ENCODE results near the gene TSHZ3. TPM values are rescaled to one million over a fixed set of nuclear protein-coding genes. Genes with fewer than 3 reads are reported as not detected.

TSHZ3 gene
- polyA plus RNA-seq, 1 donor from 2014 or later: 2.4 TPM

DNA sequence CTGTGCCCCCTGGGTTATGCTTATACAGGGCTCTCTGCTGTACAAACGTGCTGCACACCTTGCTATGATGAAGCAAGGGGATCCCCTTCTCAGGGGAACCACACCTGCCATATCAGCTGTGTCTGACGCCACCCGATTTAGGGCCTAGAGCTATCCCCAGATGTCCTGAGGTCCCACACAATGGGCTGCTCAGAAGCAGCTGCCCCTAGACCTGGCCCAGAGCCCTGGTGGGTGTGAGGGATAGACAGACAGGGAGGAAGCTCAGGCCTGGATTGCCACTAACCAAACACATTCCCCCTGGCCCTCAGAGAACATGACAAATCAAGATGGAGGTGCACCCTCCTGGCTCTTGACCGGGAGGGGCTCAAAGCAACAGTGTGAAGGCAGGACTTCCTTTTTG, 59.3 kb downstream of the TSHZ3 start:
- Histone ChIP-seq H3K9me2 (ENCODE audit: insufficient read depth, low read length) (no peaks in the 10 kb centered on the region), H3F3A (ENCODE audit: insufficient read depth, low read length, poor library complexity, severe bottlenecking) (no peaks in the 10 kb centered on the region), H3K27ac (ENCODE audit: low read length) (no peak overlapping the region), H3K27me3 (ENCODE audit: insufficient read depth, low read depth, low read length) (no peaks in the 10 kb centered on the region), H4K20me1 (ENCODE audit: insufficient read depth) (no peaks in the 10 kb centered on the region), H2AFZ (ENCODE audit: low read depth, low read length) (no peak overlapping the region), H3K9ac (ENCODE audit: low read length) (no peak overlapping the region), H3K9me3 (ENCODE audit: low read length) (no peaks in the 10 kb centered on the region), H3K4me3 (ENCODE audit: low read length) (no peak overlapping the region), H3K79me2 (replicated peaks; ENCODE audit: insufficient read depth, low read length) (no peaks in the 10 kb centered on the region), H3K36me3 (ENCODE audit: insufficient read depth, low read length) (no peaks in the 10 kb centered on the region), H3K4me2 (ENCODE audit: low read length) (no peak overlapping the region)
- no peak for TF ChIP-seq EZH2 (IDR thresholded peaks at IDR 0.05; ENCODE audit: borderline replicate concordance, insufficient read depth, low read length, poor library complexity, severe bottlenecking)
- no peak for TF ChIP-seq POLR2AphosphoS5 (IDR thresholded peaks at IDR 0.05)
- TF ChIP-seq MXI1 (conservative IDR thresholded peaks at IDR 0.05; ENCODE audit: poor library complexity, severe bottlenecking): no peak
- no peak for TF ChIP-seq REST (IDR thresholded peaks at IDR 0.05; ENCODE audit: borderline replicate concordance)
- no peak for TF ChIP-seq RAD21 (conservative IDR thresholded peaks at IDR 0.05)
- no peak for TF ChIP-seq TAF1 (IDR thresholded peaks at IDR 0.05; ENCODE audit: low read depth)
- TF ChIP-seq, protein P1, sequence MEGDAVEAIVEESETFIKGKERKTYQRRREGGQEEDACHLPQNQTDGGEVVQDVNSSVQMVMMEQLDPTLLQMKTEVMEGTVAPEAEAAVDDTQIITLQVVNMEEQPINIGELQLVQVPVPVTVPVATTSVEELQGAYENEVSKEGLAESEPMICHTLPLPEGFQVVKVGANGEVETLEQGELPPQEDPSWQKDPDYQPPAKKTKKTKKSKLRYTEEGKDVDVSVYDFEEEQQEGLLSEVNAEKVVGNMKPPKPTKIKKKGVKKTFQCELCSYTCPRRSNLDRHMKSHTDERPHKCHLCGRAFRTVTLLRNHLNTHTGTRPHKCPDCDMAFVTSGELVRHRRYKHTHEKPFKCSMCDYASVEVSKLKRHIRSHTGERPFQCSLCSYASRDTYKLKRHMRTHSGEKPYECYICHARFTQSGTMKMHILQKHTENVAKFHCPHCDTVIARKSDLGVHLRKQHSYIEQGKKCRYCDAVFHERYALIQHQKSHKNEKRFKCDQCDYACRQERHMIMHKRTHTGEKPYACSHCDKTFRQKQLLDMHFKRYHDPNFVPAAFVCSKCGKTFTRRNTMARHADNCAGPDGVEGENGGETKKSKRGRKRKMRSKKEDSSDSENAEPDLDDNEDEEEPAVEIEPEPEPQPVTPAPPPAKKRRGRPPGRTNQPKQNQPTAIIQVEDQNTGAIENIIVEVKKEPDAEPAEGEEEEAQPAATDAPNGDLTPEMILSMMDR (IDR thresholded peaks at IDR 0.05; ENCODE audit: poor library complexity, severe bottlenecking): no peak

GRCh38 chr19:31289381-31289880, 59.8 kb downstream of the TSHZ3 start:
- Histone ChIP-seq H3K79me2 (replicated peaks; ENCODE audit: insufficient read depth, low read length) (no peaks in the 10 kb centered on the region), H3F3A (ENCODE audit: insufficient read depth, low read length, poor library complexity, severe bottlenecking) (no peaks in the 10 kb centered on the region), H3K9ac (ENCODE audit: low read length) (no peak overlapping the region), H3K36me3 (ENCODE audit: insufficient read depth, low read length) (no peaks in the 10 kb centered on the region), H3K9me2 (ENCODE audit: insufficient read depth, low read length) (no peaks in the 10 kb centered on the region), H3K4me2 (ENCODE audit: low read length) (no peak overlapping the region), H2AFZ (ENCODE audit: low read depth, low read length) (no peak overlapping the region), H3K27ac (ENCODE audit: low read length) (no peak overlapping the region), H4K20me1 (ENCODE audit: insufficient read depth) (no peaks in the 10 kb centered on the region), H3K27me3 (ENCODE audit: insufficient read depth, low read depth, low read length) (no peaks in the 10 kb centered on the region), H3K4me3 (ENCODE audit: low read length) (no peak overlapping the region), H3K9me3 (ENCODE audit: low read length) (no peaks in the 10 kb centered on the region)
- no peak for TF ChIP-seq RAD21 (conservative IDR thresholded peaks at IDR 0.05)
- no peak for TF ChIP-seq POLR2AphosphoS5 (IDR thresholded peaks at IDR 0.05)
- no peak for TF ChIP-seq EP300 (conservative IDR thresholded peaks at IDR 0.05; ENCODE audit: poor library complexity, severe bottlenecking)
- TF ChIP-seq, protein P1 (IDR thresholded peaks at IDR 0.05; ENCODE audit: poor library complexity, severe bottlenecking): no peak
- no peak for TF ChIP-seq TAF1 (IDR thresholded peaks at IDR 0.05; ENCODE audit: low read depth)
- TF ChIP-seq MXI1 (conservative IDR thresholded peaks at IDR 0.05; ENCODE audit: poor library complexity, severe bottlenecking): no peak
- no peak for TF ChIP-seq REST (IDR thresholded peaks at IDR 0.05; ENCODE audit: borderline replicate concordance)
